NCI-H128 (cell line): ENCODE results near the gene REM1.
"Not testable (repeated sequence)": the region's sequence is repeated elsewhere in the genome, so short reads cannot be mapped to it uniquely, and the experiment has no call there.

Experiments used
- DNase-seq: peaks from one replicate; lab custom pipeline; 2025; ENCODE audit not compliant: unreplicated experiment; lab: John Stamatoyannopoulos, UW

Gene REM1

DNA sequence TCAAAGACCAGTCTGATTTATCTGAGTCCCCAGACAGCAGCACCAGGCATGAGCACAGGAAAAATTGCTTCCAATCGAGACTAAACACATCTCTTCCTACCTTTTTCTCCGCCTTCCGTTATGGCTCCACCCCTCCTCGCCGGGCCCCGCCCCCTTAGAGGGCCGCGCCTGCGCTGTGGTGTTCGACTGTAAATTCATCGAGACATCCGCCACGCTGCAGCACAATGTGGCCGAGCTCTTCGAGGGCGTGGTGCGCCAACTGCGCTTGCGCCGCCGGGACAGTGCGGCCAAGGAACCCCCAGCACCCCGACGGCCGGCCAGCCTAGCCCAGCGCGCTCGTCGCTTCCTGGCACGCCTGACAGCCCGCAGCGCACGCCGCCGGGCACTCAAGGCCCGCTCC lies 8.9 kb downstream of the REM1 start:
- no peak for DNase-seq

DNA sequence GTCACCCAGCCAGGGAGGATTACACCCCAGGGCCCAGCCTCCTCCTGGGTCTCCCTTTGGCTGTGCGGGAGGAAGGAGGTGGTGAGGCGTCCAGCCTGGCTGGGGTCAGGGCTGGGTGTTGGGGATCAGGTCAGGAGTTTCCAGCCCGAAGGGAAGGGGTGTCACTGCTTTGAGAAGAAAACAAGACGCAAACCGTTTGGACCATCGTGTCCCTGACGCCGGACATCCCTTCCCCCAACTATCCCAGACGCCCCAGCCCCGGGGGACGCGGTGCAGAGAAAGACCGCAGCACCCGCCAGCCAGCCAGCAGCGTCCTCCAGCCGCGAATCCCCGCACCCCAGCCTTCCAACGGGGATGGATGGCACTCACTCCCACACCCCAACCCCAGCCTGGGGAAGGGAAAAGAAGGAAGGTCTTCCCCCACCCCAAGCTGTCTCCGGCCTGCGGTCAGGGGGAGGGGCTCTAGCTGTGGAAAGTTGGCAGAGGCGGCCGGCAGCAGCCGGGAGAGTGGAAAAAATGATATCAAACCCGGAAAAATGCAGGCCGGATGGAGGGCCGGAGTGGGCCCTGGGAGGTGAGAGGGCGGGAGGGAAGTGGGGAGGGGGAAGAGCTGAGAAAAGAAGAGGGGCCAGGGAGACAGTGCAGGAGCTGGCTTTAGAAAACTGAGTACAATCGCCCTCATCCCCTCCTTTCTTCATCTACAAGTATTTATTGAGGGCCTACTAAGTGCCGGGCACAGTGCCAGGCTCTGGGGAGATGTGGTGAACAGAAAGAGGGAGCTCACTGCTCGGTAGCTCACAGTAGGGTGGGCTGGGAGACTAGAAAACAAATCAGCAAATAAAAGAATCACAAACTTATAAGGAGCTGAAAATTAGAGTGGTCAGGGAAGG lies 10.6 kb downstream of the REM1 start:
- DNase-seq = no peak

DNA sequence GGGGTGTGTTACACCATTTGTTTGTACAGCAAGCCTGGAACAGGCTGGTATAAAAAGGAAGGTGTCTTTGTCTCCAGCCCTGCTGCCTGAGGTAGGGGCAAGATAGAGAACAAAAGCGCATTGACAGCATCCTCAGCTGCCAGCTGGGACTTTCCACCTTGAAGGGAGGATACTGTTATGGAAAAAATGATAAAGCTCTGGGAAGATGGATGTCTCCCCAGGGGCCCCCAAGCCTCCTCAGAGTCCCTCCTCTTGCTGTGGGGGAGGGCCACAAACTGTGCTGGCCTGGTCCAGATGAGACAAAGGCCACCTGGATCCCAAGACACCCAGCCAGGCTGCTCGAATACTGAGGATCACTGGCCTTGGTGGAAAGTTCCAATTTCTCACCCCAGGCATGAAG lies 13.0 kb downstream of the REM1 start:
- no peak for DNase-seq

DNA sequence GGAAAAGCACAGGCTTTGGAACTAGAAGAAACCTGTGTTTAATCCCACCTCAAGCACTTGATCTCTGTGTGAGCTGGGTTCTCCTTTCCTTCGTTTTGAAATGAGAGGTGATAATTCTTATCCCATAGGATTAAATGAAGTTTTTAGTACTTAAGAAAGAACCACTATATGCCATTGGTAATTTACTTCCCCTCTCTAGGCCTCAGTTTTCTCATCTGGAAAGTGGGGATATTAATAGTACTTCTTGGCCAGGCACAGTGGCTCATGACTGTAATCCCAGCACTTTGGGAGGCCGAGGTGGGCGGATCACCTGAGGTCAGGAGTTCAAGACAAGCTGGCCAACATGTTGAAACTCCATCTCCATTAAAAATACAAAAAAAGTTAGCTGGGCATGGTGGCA lies 14.1 kb downstream of the REM1 start:
- no peak for DNase-seq

DNA sequence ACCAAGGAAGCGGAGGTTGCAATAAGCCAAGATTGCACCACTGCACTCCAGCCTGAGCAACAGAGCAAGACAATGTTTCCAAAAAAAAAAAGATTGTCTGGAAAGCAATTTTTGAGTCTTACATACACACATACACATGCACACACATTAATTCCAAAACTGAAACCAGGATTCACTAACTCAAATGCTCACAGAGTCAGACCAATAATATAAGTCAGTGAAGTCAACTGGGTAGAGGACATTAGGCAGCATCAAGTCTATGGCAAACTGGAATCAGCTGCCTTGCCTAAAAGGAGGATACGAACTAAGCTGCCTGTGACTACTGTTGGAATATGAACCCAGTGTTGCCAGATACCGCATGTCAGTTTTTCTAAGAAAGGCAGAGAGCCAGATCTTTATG lies 15.7 kb downstream of the REM1 start:
- no peak for DNase-seq

DNA sequence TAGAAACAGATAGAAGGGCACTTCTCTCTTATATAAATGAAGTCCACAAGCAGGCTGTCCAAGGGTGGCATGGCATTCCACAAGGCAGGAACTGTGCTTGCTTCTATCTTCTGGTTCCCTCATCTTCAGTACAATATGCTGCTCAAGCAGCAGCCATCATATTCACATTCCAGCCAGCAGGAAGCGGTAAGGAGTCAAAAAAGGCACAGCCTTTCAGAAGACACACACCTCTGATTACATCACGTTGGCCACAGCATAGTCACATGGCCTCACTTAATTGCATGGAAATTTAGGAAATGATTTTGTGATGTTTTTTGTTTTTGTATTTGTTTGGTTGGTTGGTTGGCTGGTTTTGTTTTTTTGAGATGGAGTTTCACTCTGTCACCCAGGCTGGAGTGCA lies 19.0 kb downstream of the REM1 start:
- DNase-seq = no peak

DNA sequence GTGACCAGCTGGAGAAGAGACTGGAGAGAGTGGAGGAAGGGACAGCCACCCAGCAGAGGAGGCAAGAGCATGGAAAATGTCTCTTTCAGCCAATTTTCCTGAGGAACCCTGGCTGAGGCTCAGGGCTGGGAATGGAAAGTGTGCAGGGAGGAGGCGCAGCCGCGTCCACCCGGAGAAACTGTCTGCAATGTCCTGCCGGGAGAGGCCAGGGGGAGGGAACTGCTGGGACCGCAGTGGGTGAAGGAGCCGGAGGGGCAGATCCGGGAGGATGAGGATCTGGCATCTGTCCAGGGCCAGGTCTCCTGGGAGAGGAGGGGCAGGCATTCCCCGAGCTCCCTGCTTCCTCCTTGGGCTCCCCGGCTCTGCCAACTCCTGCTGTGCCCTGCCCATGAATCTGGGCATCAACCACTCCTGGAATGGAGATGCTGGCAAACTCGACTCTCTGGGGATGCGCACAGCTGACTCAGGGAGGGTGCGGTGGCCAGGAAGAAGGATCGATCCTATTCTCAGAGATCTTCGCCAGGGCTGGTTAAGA lies 21.7 kb downstream of the REM1 start:
- DNase-seq = no peak

DNA sequence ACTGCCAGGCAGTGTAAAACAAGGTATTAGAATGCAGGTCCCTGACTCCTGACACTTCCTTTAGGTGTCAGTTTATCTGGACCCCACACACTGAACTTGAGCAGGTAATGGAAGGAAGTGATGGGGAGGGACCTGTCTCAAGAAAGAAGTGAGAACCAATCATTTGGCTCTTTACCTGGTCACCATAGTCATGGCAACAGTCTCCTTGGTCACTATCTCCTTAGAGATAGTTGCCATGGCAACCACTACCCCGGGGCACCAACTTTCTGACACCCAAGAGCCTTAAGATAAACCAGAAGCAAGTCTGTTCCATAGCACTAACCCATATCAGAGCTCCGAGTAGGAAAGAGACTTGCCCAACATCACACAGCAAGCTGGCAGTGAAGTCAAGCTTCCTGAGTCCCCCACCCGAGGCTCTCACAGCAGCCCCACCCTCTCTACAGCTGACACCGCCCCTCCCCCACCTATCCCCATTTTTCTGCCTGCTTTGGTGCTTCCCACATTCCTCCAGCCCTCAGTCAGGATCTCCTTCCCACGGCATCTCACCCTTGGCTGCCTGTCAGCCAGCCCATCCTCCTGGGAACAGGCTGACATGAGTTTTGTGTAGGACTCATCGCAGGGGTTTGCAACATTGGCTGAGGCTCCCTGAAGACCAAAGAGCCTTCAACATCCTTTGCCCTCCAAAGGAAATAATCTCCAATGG lies 22.9 kb downstream of the REM1 start:
- DNase-seq = no peak

DNA sequence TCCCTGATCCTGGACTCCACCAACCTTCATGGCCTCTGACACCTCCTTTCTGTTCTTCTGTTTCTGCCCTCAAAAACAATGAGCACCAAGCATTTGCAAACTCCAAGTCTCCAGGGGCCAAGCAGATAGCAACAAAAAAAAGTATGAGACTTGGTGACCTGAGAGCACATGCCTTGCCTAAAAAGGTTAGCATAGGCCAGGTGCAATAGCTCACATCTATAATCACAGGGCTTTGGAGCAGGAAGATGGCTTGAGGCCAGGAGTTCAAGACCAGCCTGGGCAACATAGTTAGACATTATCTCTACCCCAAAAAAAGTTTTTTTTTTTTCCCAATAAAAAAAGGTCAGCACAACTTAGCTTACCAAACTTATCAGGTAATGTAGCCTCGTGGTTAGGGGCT lies 25.4 kb downstream of the REM1 start:
- DNase-seq = no peak

DNA sequence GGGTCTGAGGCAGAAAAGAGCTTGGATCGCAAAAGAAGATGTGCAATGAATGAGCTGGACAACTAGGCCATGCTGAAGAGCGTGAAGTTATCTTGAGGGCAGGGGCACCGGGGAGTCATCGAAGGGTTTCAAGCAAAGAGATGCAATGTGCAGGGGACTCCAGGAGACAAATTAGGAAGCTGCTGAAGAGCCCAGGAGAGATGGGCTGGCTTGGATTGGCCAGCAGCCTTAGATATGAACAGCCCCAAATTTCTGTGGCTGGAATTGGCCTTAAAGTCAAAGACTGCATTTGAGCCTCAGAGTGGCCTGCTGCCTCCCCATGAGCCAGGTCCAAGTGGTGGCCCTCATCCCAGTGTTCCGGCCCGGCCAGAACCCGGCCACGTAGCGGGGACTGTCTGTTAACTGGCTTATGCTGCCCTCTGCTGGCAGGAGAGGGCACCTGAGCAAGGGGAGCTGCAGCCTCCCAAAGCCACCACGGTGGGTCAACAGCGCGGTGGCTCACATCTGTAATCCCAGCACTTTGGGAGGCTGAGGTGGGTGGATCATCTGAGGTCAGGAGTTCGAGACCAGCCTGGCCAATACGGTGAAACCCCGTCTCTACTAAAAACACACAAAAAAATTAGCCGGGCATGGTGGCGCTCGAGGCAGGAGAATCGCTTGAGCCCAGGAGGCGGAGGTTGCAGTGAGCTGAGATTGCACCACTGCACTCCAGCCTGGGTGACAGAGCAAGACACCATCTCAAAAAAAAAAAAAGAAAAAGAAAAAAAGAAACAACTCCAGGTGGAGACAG lies 28.0 kb downstream of the REM1 start:
- peak; percentile 47 for DNase-seq

DNA sequence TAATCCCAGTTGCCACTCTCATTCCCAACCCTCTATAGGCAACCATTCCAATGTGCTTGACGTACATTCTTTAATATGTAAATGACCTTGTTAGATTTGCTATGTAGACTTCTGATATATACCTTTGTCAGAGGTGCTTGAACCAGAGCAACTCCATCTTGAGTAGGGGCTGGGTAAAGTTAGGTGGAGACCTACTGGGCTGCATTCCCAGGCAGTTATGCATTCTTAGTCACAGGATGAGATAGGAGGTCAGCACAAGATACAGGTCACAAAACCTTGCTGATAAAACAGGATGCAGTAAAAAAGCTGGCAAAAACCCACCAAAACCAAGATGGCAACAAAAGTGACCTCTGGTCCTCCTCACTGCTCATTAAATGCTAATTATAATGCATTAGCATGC lies 30.8 kb downstream of the REM1 start:
- no peak for DNase-seq

DNA sequence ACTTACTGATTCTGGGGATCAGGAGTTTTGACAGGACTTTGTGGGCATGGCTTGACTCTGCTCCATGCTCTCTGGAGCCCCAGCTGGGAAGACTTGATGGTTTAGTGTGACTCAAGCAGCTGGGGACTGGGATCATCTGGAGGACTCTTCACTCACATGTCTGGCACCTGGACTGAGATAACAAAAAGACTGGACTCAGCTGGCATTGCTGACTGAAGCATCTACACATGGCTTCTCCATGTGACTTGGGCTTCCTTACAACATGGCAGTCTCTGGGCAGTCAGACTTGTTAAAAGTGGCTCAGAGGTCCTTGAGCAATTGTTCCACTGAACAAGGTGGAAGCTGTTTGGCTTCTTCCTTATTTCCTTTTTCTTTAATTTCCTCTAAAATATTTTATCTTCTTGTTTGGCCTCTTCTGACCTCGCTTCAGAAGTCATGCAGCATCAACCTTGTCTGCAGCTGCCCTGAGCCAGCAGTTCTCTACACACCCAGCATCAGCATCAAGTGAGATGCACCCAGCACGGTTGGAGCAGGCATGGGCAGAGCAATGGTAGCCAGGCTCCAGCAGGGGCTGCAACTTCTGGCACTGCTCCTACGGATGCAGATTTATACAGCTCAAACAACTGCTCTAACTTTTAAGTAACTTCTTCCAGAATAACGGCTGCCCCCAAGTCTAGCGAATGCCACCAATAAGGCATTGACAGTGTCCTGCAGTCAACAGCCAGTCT lies 33.6 kb downstream of the REM1 start:
- DNase-seq = no peak

DNA sequence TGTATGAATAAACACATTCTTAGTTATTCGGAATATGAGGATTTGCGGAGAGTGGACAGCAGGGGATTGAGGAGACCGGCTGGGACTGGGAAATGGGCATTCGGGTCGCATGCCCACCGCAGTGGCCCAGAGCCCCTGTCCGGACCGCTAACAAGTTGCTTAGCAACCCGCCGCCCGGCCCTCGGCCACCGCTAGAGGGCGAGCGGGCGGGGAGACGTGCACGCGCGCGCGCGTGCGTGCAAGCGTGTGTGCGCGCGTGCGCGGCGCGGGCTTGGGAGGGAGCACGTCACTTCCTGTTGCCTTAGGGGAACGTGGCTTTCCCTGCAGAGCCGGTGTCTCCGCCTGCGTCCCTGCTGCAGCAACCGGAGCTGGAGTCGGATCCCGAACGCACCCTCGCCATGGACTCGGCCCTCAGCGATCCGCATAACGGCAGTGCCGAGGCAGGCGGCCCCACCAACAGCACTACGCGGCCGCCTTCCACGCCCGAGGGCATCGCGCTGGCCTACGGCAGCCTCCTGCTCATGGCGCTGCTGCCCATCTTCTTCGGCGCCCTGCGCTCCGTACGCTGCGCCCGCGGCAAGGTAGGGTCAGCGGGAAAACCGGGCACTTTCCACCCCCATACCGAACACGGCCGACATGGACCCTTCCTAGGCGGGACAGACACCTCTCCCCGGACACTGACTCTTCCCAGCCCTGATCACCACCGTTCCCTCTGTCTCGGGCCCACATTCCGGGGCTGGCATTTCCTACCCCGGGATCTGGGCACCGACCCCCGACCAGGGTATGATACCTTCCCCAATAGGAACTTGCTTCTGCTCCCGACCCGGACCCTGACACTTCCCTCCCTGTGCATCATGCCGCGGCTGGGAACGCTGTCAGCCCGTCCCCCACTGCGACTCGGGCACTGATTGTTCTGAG lies 39.3 kb downstream of the REM1 start, which contains the start of gene HM13:
HM13 (plus strand) TSS at position 289 of the 918 bp plus-strand sequence; CDS start at position 399, 110 bp downstream.
- peak; percentile 76 for DNase-seq

DNA sequence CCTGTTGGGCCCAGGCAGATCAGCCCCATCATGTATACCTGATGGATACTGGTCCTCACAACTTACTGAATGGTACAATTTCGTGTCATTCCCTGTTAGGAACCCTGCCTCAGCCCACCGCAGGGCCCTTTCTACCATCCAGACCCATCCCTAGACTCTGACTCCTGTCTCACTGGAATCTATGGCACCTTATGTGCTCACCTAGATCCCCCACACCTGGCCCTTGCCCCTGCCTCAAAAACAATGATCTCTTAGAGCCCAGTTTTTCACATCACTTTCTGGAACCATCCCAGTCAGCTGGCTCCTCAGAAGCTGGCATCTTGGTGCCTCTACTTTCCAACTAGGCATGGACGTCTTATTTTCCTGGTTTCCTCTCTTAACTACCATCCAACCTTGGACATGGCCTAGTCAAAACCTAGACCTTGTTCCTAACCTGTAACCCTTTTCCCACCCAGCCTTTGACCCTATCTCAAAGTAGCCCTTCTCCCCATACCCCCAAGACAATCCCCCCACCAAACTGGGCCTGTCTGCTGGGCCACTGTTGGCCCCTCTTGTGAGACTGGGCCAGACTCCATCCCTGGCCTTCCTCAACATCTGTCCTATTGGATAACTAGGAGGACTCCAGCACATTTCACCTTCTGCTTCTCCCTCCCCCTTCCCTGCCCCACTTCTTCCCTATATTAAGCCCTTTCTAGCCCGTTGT lies 40.1 kb downstream of the REM1 start:
- no peak for DNase-seq

DNA sequence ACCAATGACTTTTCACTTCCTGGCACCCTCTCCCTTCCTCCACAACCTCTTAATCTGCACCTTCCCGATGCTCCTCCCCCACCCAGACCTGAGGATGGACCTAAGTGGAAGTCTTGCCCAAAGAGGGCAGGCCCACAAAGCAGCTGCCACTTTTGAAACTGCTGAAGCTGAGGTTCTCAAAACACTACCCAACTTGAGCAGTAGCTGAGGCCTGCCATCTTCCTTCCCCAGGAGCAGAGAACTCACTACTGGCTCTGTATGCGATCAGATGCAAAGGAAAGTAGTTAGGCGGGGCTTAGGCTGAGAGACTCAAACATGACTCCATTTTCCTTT lies 40.7 kb downstream of the REM1 start:
- no peak for DNase-seq

DNA sequence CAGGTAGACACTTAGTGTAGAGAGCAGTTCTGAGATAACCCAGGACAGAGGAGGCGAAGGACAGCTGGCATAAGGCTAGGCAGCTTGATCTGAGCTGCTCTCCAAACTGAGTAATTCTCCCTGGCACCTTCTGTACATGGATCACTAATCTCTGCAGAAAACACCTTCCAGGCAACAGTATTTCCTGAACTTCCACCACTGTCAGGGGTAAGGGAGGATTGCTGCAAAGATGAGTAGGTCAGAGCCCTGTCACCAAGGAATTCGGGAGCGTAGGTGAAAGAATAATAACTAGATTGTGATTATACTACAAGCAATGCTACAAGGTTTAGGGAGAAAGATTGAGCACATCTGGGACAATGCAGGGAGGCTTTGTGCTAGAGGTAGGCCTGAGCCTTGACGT lies 41.1 kb downstream of the REM1 start:
- no peak for DNase-seq

DNA sequence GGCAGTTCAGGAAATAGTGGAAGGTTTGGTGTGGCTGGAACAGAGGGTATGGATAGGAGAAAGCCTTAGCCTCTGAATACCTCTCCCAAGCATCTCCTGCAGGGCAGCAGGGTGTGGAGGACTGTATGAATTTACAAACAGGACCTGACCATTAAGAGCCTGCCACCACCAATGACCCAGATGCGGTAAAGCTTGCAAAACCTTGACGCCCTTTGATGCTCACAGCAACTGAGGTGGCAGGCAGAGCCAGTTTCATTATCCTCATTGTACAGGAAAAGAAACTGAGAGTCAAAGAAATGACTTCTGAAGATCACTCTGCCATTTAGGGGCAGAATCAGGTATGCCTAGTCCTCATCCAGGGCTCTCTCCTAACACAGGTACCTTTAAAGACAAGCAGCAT lies 41.6 kb downstream of the REM1 start:
- no peak for DNase-seq

DNA sequence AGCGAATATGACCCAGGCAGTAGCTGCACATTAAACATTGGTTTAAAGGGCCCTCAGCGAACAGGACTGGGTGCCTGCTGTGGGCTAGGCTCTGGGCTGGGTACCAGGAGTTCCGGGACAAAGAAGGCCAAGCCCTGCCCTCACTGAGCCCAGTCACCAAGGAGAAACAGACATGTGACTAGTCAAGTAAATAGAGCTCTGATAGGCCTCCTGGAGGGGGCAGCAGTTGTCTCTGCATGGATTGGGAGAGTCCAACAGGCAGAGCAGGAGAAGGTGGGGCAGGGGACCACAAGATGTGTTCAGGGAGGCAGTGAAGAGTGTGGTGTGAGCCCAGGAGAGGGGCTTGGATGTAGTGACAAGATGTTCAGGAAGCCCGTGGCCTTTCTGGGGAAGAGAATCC lies 42.3 kb downstream of the REM1 start:
- DNase-seq = no peak

DNA sequence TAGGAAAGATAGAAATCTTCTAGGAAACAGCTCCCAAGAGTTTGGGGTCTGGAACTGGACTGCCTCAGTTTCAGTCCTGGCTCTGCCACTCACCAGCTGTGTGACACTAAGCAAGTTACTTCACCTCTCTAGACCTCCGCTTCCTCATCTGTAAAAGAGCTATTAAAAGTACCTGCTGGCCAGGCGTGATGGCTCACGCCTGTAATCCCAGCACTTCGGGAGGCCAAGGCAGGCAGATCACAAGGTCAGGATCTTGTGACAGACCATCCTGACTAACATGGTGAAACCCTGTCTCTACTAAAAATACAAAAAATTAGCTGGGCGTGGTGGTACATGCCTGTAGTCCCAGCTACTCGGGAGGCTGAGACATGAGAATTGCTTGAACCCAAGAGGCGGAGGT lies 46.2 kb downstream of the REM1 start:
- DNase-seq = not testable (repeated sequence)
